Bronchial epithelial cell (primary cell): ENCODE data around the gene USP40. TPM values are rescaled to one million over a fixed set of nuclear protein-coding genes. Genes with fewer than 3 reads are reported as not detected.

Experiments used
- DNase-seq: peaks from one replicate; pipeline ENCODE4 v3.0.0-alpha.2; 2010; ENCODE audit warnings: low read depth
- FAIRE-seq: peaks from 2 replicates; lab custom pipeline; 2011; peaks lifted over from hg19 to GRCh38; lab: Jason Lieb, UNC
- H3K27me3 ChIP-seq: 2 replicates; pipeline ENCODE4 v1.5.1; 2011; ENCODE audit warnings: low read length; ENCODE audit not compliant: control insufficient read depth, insufficient read depth
- H3K36me3 ChIP-seq: 2 replicates; pipeline ENCODE4 v1.5.1; 2011; ENCODE audit warnings: low read length; ENCODE audit not compliant: control insufficient read depth, insufficient read depth
- H3K4me3 ChIP-seq: 2 replicates; pipeline ENCODE4 v1.5.1; 2011; ENCODE audit warnings: mild to moderate bottlenecking, low read depth, low read length, control low read depth
- CTCF ChIP-seq: IDR thresholded peaks from 2 replicates; pipeline ENCODE4 v1.5.1; 2011; ENCODE audit warnings: mild to moderate bottlenecking, moderate library complexity, low read length, control low read depth, inconsistent platforms; ENCODE audit not compliant: insufficient read depth, severe bottlenecking
- total RNA-seq: library from RNA; depleted of rRNA; stranded (reverse); fragments of >200 nt; gene quantifications from 2 replicates; pipeline ENCODE4 v1.2.1, GENCODE V29; 2014

The USP40 gene
- total RNA-seq, 1 donor from 2014 or later, result 21.1 TPM

- H3K4me3 ChIP-seq, result no peak overlapping the region
- H3K36me3 ChIP-seq, result peaks cover 2% of the 10 kb centered on the region
- FAIRE-seq, result no peak
- no peak for TF ChIP-seq CTCF
- H3K27me3 ChIP-seq, result no peaks in the 10 kb centered on the region
- DNase-seq, result peak; percentile 78
Observed at GRCh38 chr2:233464531-233465240, 101.9 kb downstream of the USP40 start.

- Histone ChIP-seq H3K4me3 (no peak overlapping the region), H3K27me3 (no peaks in the 10 kb centered on the region), H3K36me3 (peaks cover 2% of the 10 kb centered on the region)
- TF ChIP-seq CTCF, result no peak
- no peak for FAIRE-seq
- DNase-seq, result no peak
Observed at GRCh38 chr2:233464056-233464455, 102.5 kb downstream of the USP40 start.

- peaks cover 2% of the 10 kb centered on the region for H3K36me3 ChIP-seq
- FAIRE-seq (peak; percentile 72), DNase-seq (no peak)
Observed at GRCh38 chr2:233463586-233463985, 103.0 kb downstream of the USP40 start.

GRCh38 chr2:233462826-233463470 lies 103.6 kb downstream of the USP40 start:
- FAIRE-seq (peak; percentile 18), DNase-seq (no peak)
- no peak for TF ChIP-seq CTCF
- no peaks in the 10 kb centered on the region for H3K36me3 ChIP-seq
- H3K27me3 ChIP-seq, result no peaks in the 10 kb centered on the region
- H3K4me3 ChIP-seq, result no peak overlapping the region

More at GRCh38 chr2:233463586-233463985, 103.0 kb downstream of the USP40 start:
- H3K27me3 ChIP-seq, result no peaks in the 10 kb centered on the region
- no peak for TF ChIP-seq CTCF
- no peak overlapping the region for H3K4me3 ChIP-seq

- H3K36me3 ChIP-seq, result no peaks in the 10 kb centered on the region
- H3K27me3 ChIP-seq, result no peaks in the 10 kb centered on the region
- FAIRE-seq (no peak), DNase-seq (no peak)
- no peak for TF ChIP-seq CTCF
- H3K4me3 ChIP-seq, result no peak overlapping the region
Observed at GRCh38 chr2:233462202-233462785, 104.3 kb downstream of the USP40 start.
